SHP77 treated with DMSO at 0.1 percent for 48 hours (cell line): Measurements from ENCODE around the gene SYT14.

Experiments
- DNase-seq: peaks from one replicate; lab custom pipeline; 2025; lab: John Stamatoyannopoulos, UW

The SYT14 gene

DNA sequence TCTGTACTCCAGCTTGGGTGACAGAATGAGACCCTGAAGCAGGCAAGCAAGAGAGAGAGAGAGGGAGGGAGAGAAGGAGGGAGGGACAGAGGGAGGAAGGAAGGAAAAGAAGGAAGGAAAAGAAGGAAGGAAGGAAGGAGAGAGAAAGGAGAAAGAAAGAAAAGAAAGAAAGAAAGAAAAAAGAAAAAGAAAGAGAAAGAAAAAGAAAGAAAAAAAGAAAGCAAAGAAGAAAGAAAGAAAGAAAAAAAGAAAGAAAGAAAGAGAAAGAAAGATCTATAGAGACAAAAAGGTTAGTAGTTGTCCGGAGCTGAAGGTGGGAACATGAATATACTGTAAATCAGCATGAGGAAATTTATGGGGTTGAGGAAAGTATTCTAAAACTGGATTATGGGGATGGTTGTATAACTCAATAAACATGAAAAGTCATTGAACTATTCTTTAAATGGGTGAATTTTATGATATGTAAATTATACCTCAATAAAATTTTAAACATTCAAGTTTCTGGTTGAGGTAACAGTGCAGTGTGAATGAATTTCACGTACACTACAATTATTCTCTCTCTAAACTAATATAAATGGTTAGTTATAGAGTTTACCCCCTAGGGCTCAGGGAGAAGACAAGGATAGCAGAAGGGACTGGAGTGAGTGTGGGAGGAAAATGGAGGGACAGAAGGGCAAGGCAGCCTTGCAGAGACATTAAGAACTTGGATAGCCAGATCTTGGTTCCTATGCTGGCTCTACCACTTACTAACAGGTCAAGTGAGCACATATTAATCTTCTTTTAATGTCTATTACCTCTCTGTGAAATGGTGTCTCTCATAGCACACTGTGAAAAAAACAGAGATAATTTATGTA, 269.8 kb downstream of the SYT14 start:
- no peak for DNase-seq

DNA sequence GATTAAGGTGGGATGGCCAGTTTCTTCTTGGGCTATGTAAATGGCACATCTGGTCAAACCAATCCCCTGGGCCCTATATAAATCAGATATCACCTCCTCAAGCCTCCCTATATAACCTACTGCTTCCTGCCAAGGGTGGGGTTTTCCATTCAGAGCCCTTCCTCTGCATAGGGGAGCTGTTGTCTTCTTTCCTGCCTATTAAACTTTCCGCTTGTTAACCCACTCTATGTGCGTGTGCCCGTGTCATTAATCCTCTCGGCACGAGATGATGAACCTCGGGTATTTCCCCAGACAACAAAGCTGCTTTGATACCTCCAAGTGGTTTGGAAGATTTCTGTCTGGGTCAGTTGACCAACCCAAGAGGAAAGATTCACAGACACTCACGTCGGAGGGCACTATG, 275.3 kb downstream of the SYT14 start:
- DNase-seq: no peak

DNA sequence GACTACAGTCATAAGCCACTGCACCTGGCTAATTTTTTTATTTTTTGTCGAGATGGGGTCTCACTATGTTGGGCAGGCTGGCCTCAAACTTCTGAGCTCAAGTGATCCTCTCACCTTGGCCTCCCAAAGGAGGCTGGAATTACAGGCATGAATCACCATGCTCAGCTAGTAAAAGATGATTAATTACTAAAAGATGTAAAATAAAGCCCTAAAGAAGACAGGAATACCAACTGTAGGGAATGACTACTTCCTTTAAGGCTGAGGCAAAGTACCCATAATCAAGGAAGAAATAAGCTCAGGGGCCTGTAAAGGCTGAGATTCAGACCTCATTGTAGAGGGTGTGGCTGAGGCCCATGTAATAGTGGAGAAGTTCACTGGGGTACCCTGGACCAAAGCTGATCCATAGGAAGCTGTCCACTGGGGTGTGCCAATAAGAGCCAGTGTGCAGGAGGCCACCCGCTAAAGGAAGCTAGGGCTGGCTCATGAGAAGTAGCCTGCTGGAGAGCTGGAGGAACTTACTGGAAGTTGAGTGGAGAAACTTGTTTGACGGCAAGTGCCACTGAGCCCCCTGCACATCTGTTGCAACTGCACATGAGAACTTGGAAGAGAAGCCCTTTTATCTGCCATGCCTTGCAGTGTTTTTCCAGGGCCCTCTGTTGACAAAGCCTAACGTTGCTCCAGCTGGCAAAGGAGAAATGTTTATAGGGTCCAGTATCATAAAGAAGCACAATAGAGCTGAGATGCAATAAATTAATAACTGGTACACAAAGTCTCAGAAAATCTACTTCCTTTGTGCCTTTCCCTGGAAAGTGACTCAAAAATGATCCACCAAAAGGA, 276.8 kb downstream of the SYT14 start:
- no peak for DNase-seq

DNA sequence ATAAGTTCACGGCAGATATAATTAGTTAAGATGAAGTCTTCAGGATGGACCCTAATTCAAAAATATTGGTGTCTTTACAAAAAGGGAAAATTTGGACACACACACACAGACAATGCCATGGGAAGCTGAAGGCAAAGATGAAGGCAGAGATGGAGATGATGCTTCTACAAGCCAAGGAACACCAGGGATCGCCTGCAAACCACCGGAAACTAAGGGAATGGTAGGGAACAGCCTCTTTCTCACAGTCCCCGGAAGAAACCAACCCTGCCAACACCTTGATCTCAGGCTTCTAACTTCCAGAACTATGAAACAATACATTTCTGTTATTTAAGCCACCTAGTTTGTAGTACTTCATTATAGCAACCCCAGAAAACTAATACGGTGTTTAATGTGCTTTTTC, 279.5 kb downstream of the SYT14 start:
- no peak for DNase-seq

DNA sequence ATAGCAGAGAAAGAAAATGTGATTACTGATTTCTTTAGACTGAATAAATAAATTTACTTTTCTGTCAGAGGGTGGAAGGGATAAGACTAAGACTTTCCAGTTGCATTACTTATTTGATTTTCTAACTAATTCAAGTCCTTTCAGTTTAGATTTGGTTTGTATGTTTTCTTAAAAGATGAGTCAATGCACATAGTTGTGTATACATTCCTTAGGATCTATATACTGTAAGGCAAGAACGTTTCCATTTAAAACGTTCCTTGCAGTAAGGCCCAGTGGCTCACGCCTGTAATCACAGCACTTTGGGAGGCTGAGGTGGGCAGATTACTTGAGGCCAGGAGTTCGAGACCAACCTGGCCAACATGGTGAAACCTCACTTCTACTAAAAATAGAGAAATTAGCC, 280.0 kb downstream of the SYT14 start:
- no peak for DNase-seq
